ENCODE data around the gene MACROD2.

DNA sequence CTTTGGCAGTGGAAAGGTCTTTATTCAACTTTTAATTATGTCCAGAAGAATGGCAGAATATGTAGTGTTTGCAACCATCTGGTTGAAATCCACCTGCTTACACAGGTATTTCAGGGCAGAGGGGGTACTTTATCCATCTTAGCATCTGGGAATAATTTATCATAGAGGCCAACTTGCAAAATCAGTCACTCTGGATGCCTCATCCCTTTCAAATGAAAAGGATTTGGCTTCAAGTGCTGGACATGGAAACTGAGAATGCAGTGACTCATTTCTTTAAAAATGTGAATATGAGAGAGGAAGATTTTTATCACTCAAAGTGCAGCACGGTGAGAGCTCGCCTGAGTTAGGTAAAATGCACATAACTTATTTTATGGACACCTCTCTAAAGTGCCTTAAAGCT lies 1819.6 kb downstream of the MACROD2 start:
- TF ChIP-seq CTCF (IDR thresholded peaks at IDR 0.05): no peak
- TF ChIP-seq ZFX (IDR thresholded peaks at IDR 0.05; ENCODE audit: borderline replicate concordance): no peak
